ENCODE measurements around the gene MAST4. TPM values are rescaled to one million over a fixed set of nuclear protein-coding genes. Genes with fewer than 3 reads are reported as not detected.
A peak's percentile ranks its signal among the peaks of the same experiment; 100 is the strongest.

Gene MAST4
- total and polyA plus RNA-seq, 7 experiments from 2014 or later: 11.3 to 39.0 (median 28.3) TPM

- ChIA-PET CTCF (interaction anchor here (0.6 to 16.2 kb wide), 9 partner anchors 13 to 1041 kb away, joined by 3 to 370 read pairs (median 5); no protein-coding TSS in a partner anchor), POLR2A (interaction anchor here (13.7 kb wide), 1 partner anchor 46 kb away, joined by 348 read pairs; no protein-coding TSS in a partner anchor)
- ATAC-seq (peak; percentile 74), DNase-seq (peak; percentile 33 to 77 (median 69))
- Histone ChIP-seq H3K27me3 (ENCODE audit: control insufficient read depth in 2 of 2, insufficient read depth in 2 of 2, low read length in 2 of 2) (no peaks in the 10 kb centered on the region), H3K27ac (ENCODE audit: low read depth, low read length) (peak overlapping the region; percentile 0), H3K4me1 (ENCODE audit: control insufficient read depth in 2 of 2, insufficient read depth in 2 of 2, low read length in 2 of 2) (peaks cover 50 to 54% of the 10 kb centered on the region in 2 donors), H3K4me3 (ENCODE audit: low read length) (peak overlapping the region; percentile 14), H3K36me3 (ENCODE audit: control insufficient read depth in 2 of 3, insufficient read depth in 3 of 3, low read length in 3 of 3) (no peaks in the 10 kb centered on the region), H3K9me3 (ENCODE audit: control insufficient read depth in 2 of 3, low read length in 3 of 3) (no peaks in the 10 kb centered on the region)
- Mint-ChIP-seq H3K36me3 (peaks cover 0 to 23% (median 0%) of the 10 kb centered on the region in 5 donors), H3K27me3 (peaks cover 0 to 2% (median 0%) of the 10 kb centered on the region in 5 donors), H3K9me3 (peaks cover 0 to 3% (median 0%) of the 10 kb centered on the region in 11 donors), H3K27ac (peak overlapping the region; percentile 78 to 98 (median 85)), H3K4me1 (peaks cover 39 to 71% (median 66%) of the 10 kb centered on the region in 7 donors), H3K4me3 (peak overlapping the region in 5 of 10 donors; percentile 47 to 55 (median 50))
- intact Hi-C loops (cut with micrococcal nuclease): loop anchor here (1.0 to 10.0 kb wide), 11 partner anchors 48 to 1886 kb away; partner anchors contain the start of genes NLN (in 1 of the 2), PIK3R1 (in 1 of the 2), SGTB (in 1 of the 2) and SHLD3 (in 1 of the 2)
Observed at GRCh38 chr5:67209141-67209771, 613.1 kb downstream of the MAST4 start.

DNA sequence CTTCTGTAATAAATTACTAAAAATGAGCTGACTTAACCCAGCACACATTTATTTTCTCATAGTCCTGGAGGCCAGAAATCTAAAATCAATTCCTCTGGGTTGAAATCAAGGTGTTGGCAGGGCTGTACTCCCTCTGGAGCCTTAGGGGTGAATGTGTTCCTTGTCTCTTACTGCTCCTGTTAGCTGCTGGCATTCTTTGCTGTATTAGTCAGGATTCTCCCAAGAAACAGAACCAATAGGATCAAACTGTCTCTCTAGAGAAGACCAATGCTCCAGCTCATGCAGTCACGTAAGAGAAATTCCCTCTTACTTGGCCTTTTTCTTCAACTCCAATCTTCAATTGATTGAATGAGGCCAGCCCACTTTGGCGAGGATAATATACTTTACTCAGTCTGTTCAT is 615.7 kb downstream of the MAST4 start:
- H3K27me3 ChIP-seq (ENCODE audit: control insufficient read depth in 2 of 2, insufficient read depth in 2 of 2, low read length in 2 of 2): no peaks in the 10 kb centered on the region
- no peak overlapping the region for H3K27ac ChIP-seq (ENCODE audit: low read depth, low read length)
- peaks cover 0 to under 1% (median 0%) of the 10 kb centered on the region in 5 donors for H3K27me3 Mint-ChIP-seq
- ATAC-seq (no peak), DNase-seq (no peak)
- peak overlapping the region in 8 of 9 donors; percentile 7 to 99 (median 71) for H3K27ac Mint-ChIP-seq
- peaks cover 0 to 16% (median 0%) of the 10 kb centered on the region in 5 donors for H3K36me3 Mint-ChIP-seq
- intact Hi-C loops (cut with micrococcal nuclease): no loop called here
- ChIA-PET CTCF (interaction anchor here (0.7 to 16.2 kb wide), 3 partner anchors 34 to 220 kb away, joined by 3 to 370 read pairs (median 3); no protein-coding TSS in a partner anchor), POLR2A (interaction anchor here (13.7 kb wide), 1 partner anchor 48 kb away, joined by 348 read pairs; no protein-coding TSS in a partner anchor)
- H3K9me3 Mint-ChIP-seq: peaks cover 0 to 4% (median 0%) of the 10 kb centered on the region in 11 donors
- no peak overlapping the region for H3K4me3 Mint-ChIP-seq
- H3K4me1 ChIP-seq (ENCODE audit: control insufficient read depth in 2 of 2, insufficient read depth in 2 of 2, low read length in 2 of 2): peaks cover 50 to 52% of the 10 kb centered on the region in 2 donors
- no peak overlapping the region for H3K4me3 ChIP-seq (ENCODE audit: low read length)
- H3K36me3 ChIP-seq (ENCODE audit: control insufficient read depth in 2 of 3, insufficient read depth in 3 of 3, low read length in 3 of 3): no peaks in the 10 kb centered on the region
- H3K4me1 Mint-ChIP-seq: peaks cover 33 to 71% (median 66%) of the 10 kb centered on the region in 7 donors
- H3K9me3 ChIP-seq (ENCODE audit: control insufficient read depth in 2 of 3, low read length in 3 of 3): no peaks in the 10 kb centered on the region

DNA sequence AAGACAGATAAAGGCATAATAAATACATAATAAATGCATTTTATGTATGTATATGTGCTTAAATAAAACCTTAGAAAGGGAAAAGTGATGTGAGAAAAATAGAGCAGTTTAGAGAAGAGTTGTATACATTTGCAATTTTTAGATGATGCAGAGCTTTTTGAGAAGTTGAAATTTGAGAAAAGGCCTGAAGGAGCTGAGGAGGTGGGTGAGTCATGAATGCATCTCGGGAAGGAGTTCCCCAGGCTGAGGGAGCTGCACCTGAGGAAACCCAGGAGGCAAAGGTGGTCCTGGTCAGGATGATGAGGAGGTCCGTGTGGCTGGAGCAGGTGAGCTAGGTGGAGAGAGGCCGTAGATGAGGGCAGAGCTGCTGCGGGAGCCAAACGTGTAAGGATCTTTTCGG is 617.8 kb downstream of the MAST4 start:
- no peak overlapping the region for H3K4me3 ChIP-seq (ENCODE audit: low read length)
- ATAC-seq (no peak), DNase-seq (no peak)
- peaks cover 0 to 26% (median 3%) of the 10 kb centered on the region in 5 donors for H3K36me3 Mint-ChIP-seq
- H3K27ac ChIP-seq (ENCODE audit: low read depth, low read length): no peak overlapping the region
- no peaks in the 10 kb centered on the region for H3K27me3 Mint-ChIP-seq
- peak overlapping the region; percentile 84 to 100 (median 99) for H3K27ac Mint-ChIP-seq
- intact Hi-C loops (cut with micrococcal nuclease): no loop called here
- POLR2A ChIA-PET: interaction anchor here (0.6 to 4.7 kb wide), 6 partner anchors 10 to 1066 kb away, joined by 3 to 33 read pairs (median 6); no protein-coding TSS in a partner anchor
- CTCF ChIA-PET: interaction anchor here (1.1 to 1.8 kb wide), 4 partner anchors 22 to 236 kb away, joined by 4 to 14 read pairs (median 6); no protein-coding TSS in a partner anchor
- peaks cover 43 to 48% of the 10 kb centered on the region in 2 donors for H3K4me1 ChIP-seq (ENCODE audit: control insufficient read depth in 2 of 2, insufficient read depth in 2 of 2, low read length in 2 of 2)
- peaks cover 33 to 69% (median 64%) of the 10 kb centered on the region in 7 donors for H3K4me1 Mint-ChIP-seq
- H3K9me3 ChIP-seq (ENCODE audit: control insufficient read depth in 2 of 3, low read length in 3 of 3): no peaks in the 10 kb centered on the region
- no peaks in the 10 kb centered on the region for H3K36me3 ChIP-seq (ENCODE audit: control insufficient read depth in 2 of 3, insufficient read depth in 3 of 3, low read length in 3 of 3)
- H3K9me3 Mint-ChIP-seq: peaks cover 0 to 15% (median 0%) of the 10 kb centered on the region in 11 donors
- H3K27me3 ChIP-seq (ENCODE audit: control insufficient read depth in 2 of 2, insufficient read depth in 2 of 2, low read length in 2 of 2): no peaks in the 10 kb centered on the region
- peak overlapping the region in 8 of 10 donors; percentile 5 to 64 (median 38) for H3K4me3 Mint-ChIP-seq

DNA sequence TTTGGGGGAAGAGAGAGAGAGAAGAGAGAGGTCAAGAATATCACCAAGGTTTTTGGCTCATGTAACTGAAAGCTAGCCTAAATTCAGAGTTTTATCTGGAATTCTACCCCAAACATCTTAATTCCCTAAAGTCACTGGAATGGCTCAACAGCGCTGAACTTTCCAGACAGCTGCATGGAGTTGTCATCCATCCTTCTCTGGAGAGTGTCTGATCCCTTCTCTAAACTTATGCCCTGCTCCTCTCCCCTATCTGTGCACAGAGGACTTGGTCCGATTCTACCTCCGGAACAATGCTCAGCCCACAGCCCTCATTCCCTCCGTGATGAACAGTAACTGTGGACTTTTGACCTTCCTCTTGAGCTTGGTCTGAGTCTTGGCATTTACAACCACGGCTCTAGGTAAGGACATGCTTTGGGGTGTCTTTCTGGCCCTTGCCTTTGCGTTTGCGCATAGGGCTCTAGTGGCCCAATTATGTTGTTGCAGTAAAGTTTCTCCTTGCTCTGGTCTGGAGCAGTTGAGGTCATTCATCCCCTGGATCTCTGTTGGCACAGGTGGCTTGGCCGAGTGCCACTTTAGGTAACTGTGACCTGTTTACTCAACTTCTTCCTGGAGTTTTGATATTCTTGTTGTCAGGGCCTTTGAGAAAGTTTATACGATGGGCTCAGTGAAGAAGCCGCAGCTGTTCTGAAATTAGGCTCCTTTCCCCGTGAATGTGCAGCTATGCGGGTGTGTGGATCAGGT is 618.7 kb downstream of the MAST4 start:
- H3K9me3 ChIP-seq (ENCODE audit: control insufficient read depth in 2 of 3, low read length in 3 of 3): no peaks in the 10 kb centered on the region
- H3K36me3 Mint-ChIP-seq: peaks cover 0 to 31% (median 3%) of the 10 kb centered on the region in 5 donors
- H3K27ac ChIP-seq (ENCODE audit: low read depth, low read length): peak overlapping the region; percentile 74
- CTCF ChIA-PET: interaction anchor here (1.1 to 1.8 kb wide), 6 partner anchors 32 to 1038 kb away, joined by 3 to 14 read pairs (median 5); no protein-coding TSS in a partner anchor
- no peaks in the 10 kb centered on the region for H3K27me3 ChIP-seq (ENCODE audit: control insufficient read depth in 2 of 2, insufficient read depth in 2 of 2, low read length in 2 of 2)
- peaks cover 40 to 42% of the 10 kb centered on the region in 2 donors for H3K4me1 ChIP-seq (ENCODE audit: control insufficient read depth in 2 of 2, insufficient read depth in 2 of 2, low read length in 2 of 2)
- ATAC-seq: no peak
- intact Hi-C loops (cut with micrococcal nuclease): loop anchor here in 1 of 2 donors (1.0 kb wide), 1 partner anchor 8 kb away; no protein-coding TSS in a partner anchor
- H3K27ac Mint-ChIP-seq: peak overlapping the region; percentile 95 to 100 (median 99)
- no peaks in the 10 kb centered on the region for H3K36me3 ChIP-seq (ENCODE audit: control insufficient read depth in 2 of 3, insufficient read depth in 3 of 3, low read length in 3 of 3)
- H3K4me1 Mint-ChIP-seq: peaks cover 34 to 66% (median 61%) of the 10 kb centered on the region in 7 donors
- POLR2A ChIA-PET: interaction anchor here (0.9 to 4.7 kb wide), 10 partner anchors 8 to 1055 kb away, joined by 3 to 33 read pairs (median 4); partner anchors contain the start of gene PIK3R1
- peaks cover 0 to 15% (median 0%) of the 10 kb centered on the region in 11 donors for H3K9me3 Mint-ChIP-seq
- DNase-seq: no peak
- H3K4me3 ChIP-seq (ENCODE audit: low read length): no peak overlapping the region
- H3K4me3 Mint-ChIP-seq: peak overlapping the region; percentile 30 to 95 (median 76)
- H3K27me3 Mint-ChIP-seq: no peaks in the 10 kb centered on the region

DNA sequence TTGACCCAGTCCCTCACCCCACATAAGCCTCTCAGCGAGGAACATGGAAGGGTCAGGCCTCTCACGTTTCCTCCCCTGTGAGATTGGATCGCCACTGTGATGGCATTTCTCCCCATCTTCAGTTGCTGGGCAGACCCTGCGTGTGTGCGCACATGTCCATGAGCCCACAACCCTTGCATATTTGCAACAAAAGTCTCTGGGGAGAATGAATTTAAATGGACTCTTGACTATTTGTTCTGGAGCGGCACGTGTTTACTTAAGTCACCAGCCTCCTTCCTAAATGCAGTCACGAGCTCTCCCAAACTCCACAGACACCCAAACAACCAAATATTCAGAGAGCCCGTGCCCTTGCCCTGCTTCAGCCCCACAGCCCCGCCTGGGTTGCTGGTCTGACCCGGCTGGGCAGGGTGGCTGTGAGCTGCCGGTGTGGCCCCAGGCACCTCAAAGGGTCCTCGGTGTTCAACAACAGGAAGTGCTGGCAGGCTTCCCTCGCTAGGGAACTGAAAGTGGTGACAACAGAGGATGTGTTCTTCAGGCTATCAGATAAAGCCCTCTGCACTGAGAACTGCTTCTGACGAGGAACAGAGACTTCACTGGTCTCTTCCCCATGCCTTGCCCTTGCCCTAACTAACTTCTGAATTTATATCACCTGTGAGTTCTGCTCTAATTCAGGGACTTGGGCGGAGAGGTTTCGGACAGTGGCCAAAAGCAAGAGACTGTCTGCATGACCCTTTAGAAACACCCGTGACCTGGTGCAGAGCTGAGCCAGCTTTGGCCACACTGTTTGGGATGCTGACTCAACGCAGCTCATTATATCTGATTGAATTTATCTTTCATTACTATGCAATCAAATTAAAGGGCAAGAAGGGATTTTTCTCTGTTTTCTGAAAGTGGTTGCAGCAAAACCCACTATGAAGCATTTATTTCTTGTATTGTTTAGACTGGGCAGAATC is 619.6 kb downstream of the MAST4 start:
- H3K4me3 Mint-ChIP-seq: peak overlapping the region; percentile 32 to 95 (median 77)
- Histone ChIP-seq H3K36me3 (ENCODE audit: control insufficient read depth in 2 of 3, insufficient read depth in 3 of 3, low read length in 3 of 3) (no peaks in the 10 kb centered on the region), H3K4me1 (ENCODE audit: control insufficient read depth in 2 of 2, insufficient read depth in 2 of 2, low read length in 2 of 2) (peaks cover 42 to 45% of the 10 kb centered on the region in 2 donors), H3K27ac (ENCODE audit: low read depth, low read length) (peak overlapping the region; percentile 74), H3K27me3 (ENCODE audit: control insufficient read depth in 2 of 2, insufficient read depth in 2 of 2, low read length in 2 of 2) (no peaks in the 10 kb centered on the region), H3K9me3 (ENCODE audit: control insufficient read depth in 2 of 3, low read length in 3 of 3) (no peaks in the 10 kb centered on the region), H3K4me3 (ENCODE audit: low read length) (peak overlapping the region; percentile 6)
- peaks cover 0 to 34% (median 3%) of the 10 kb centered on the region in 5 donors for H3K36me3 Mint-ChIP-seq
- no peaks in the 10 kb centered on the region for H3K27me3 Mint-ChIP-seq
- intact Hi-C loops (cut with micrococcal nuclease): loop anchor here (1.0 kb wide), 1 partner anchor 8 kb away; no protein-coding TSS in a partner anchor
- ATAC-seq (peak; percentile 98), DNase-seq (peak; percentile 52 to 85 (median 76))
- H3K4me1 Mint-ChIP-seq: peaks cover 37 to 73% (median 66%) of the 10 kb centered on the region in 7 donors
- POLR2A ChIA-PET: interaction anchor here (1.0 to 4.7 kb wide), 7 partner anchors 9 to 1054 kb away, joined by 3 to 33 read pairs (median 5); partner anchors contain the start of gene PIK3R1
- peak overlapping the region; percentile 95 to 100 (median 99) for H3K27ac Mint-ChIP-seq
- CTCF ChIA-PET: interaction anchor here (1.0 to 1.8 kb wide), 7 partner anchors 10 to 1037 kb away, joined by 3 to 14 read pairs (median 5); no protein-coding TSS in a partner anchor
- H3K9me3 Mint-ChIP-seq: peaks cover 0 to 15% (median 0%) of the 10 kb centered on the region in 11 donors
